ENCODE data around the gene CFDP1.
"Not testable (repeated sequence)": the region's sequence is repeated elsewhere in the genome, so short reads cannot be mapped to it uniquely, and the experiment has no call there.

Gene CFDP1

GRCh38 chr16:75458029-75458428 is 24.7 kb upstream of the CFDP1 start:
- no peak for DNase-seq

- no peak for DNase-seq
Measured at GRCh38 chr16:75457485-75458021, 24.2 kb upstream of the CFDP1 start.

GRCh38 chr16:75456971-75457370 is 23.7 kb upstream of the CFDP1 start:
- no peak for DNase-seq

- DNase-seq, result not testable (repeated sequence)
Measured at GRCh38 chr16:75456486-75456885, 23.2 kb upstream of the CFDP1 start.

GRCh38 chr16:75455677-75456076 is 22.4 kb upstream of the CFDP1 start:
- DNase-seq, result no peak

- DNase-seq, result no peak
Measured at GRCh38 chr16:75452464-75453190, 19.3 kb upstream of the CFDP1 start.

GRCh38 chr16:75446416-75446815 is 13.1 kb upstream of the CFDP1 start:
- DNase-seq, result no peak

GRCh38 chr16:75445298-75445697 is 12.0 kb upstream of the CFDP1 start:
- DNase-seq, result no peak

- DNase-seq, result no peak
Measured at GRCh38 chr16:75443298-75443697, 10.0 kb upstream of the CFDP1 start.

- DNase-seq, result no peak
Measured at GRCh38 chr16:75433732-75434413, 570 bp upstream of the CFDP1 start.

GRCh38 chr16:75429621-75430403 is 3.5 kb downstream of the CFDP1 start:
- DNase-seq, result no peak

GRCh38 chr16:75426524-75426923 is 6.8 kb downstream of the CFDP1 start:
- DNase-seq, result not testable (repeated sequence)

- not testable (repeated sequence) for DNase-seq
Measured at GRCh38 chr16:75424105-75424762, 9.1 kb downstream of the CFDP1 start.

- no peak for DNase-seq
Measured at GRCh38 chr16:75423723-75424104, 9.6 kb downstream of the CFDP1 start.

- no peak for DNase-seq
Measured at GRCh38 chr16:75421820-75422126, 11.5 kb downstream of the CFDP1 start.

GRCh38 chr16:75420987-75421819 is 12.1 kb downstream of the CFDP1 start:
- DNase-seq, result peak; percentile 5 to 14

GRCh38 chr16:75416904-75417565 is 16.3 kb downstream of the CFDP1 start:
- DNase-seq, result no peak

GRCh38 chr16:75415169-75415905 is 18.0 kb downstream of the CFDP1 start:
- no peak for DNase-seq

- DNase-seq, result no peak
Measured at GRCh38 chr16:75413951-75414350, 19.4 kb downstream of the CFDP1 start.

- DNase-seq, result no peak
Measured at GRCh38 chr16:75406943-75407342, 26.4 kb downstream of the CFDP1 start.
